Gastroesophageal sphincter (tissue), 4 donors: ENCODE data around the gene CACNA1C. TPM values are rescaled to one million over a fixed set of nuclear protein-coding genes. Genes with fewer than 3 reads are reported as not detected.
A peak's percentile ranks its signal among the peaks of the same experiment; 100 is the strongest.

Experiments used
- ATAC-seq: fragments of 150-250 bp; one replicate; pipeline ENCODE4 v1.9.1; 2016; ENCODE audit warnings: mild to moderate bottlenecking, moderate library complexity
- H3K27ac ChIP-seq, 4 donors: fragments of 200-600 bp; sonication (generic) in 3 of 4; 1 replicate in 3 of 4; 2 replicates in 1 of 4; pipeline ENCODE4 v1.5.1; 2016 to 2019
- H3K27me3 ChIP-seq: fragments of 200-600 bp; sonication (generic); one replicate; pipeline ENCODE4 v1.5.1; 2019
- H3K36me3 ChIP-seq, 2 donors: fragments of 200-600 bp; sonication (generic); one replicate each; pipeline ENCODE4 v1.5.1; 2019; ENCODE audit warnings: control low read depth in 1 of 2
- H3K4me1 ChIP-seq, 3 donors: fragments of 200-600 bp; sonication (generic); 1 replicate in 2 of 3; 2 replicates in 1 of 3; pipeline ENCODE4 v1.5.1; 2016 to 2019; ENCODE audit warnings: control low read depth in 2 of 3
- H3K4me3 ChIP-seq, 2 donors: fragments of 200-600 bp; sonication (generic); one replicate each; pipeline ENCODE4 v1.5.1; 2019; ENCODE audit warnings: mild to moderate bottlenecking in 1 of 2, moderate library complexity in 1 of 2
- H3K9me3 ChIP-seq, 3 donors: fragments of 200-600 bp; sonication (generic); one replicate each; pipeline ENCODE4 v1.5.1; 2017 to 2019; ENCODE audit warnings: control low read depth in 2 of 3
- CTCF ChIP-seq, 4 experiments: fragments of 200-600 bp in 2 of 4; fragments of 450-650 bp in 2 of 4; sonication (generic) in 1 of 4; IDR thresholded peaks; one replicate each; pipeline ENCODE4 v1.5.1; 2017 to 2019; ENCODE audit warnings: antibody characterized with exemption in 4 of 4, mild to moderate bottlenecking in 2 of 4, moderate library complexity in 2 of 4
- EP300 ChIP-seq: sonication (generic); formaldehyde crosslinking; IDR thresholded peaks from one replicate; pipeline ENCODE4 v1.6.1; 2017; ENCODE audit warnings: antibody characterized with exemption, mild to moderate bottlenecking
- POLR2A ChIP-seq, 2 donors: fragments of 450-650 bp; IDR thresholded peaks; one replicate each; pipeline ENCODE4 v1.6.1; 2017; ENCODE audit warnings: antibody characterized with exemption in 2 of 2, mild to moderate bottlenecking in 2 of 2, moderate library complexity in 1 of 2
- POLR2AphosphoS5 ChIP-seq: sonication (generic); formaldehyde crosslinking; IDR thresholded peaks from one replicate; pipeline ENCODE4 v1.6.1; 2017; ENCODE audit warnings: antibody characterized with exemption
- WGBS, 2 donors: methylation state at CpG; one replicate each; pipeline ENCODE4 v1.1.5; 2018; ENCODE audit warnings: low coverage in 1 of 2; 5-methylcytosine and 5-hydroxymethylcytosine counted together
- total RNA-seq, 4 donors: library from RNA; depleted of rRNA; stranded (reverse); fragments of >200 nt; gene quantifications; one replicate each; pipeline ENCODE4 v1.1.0, GENCODE V29; 2016

The CACNA1C gene
- total RNA-seq, 4 donors from 2014 or later: 22.9 to 96.2 (median 41.4) TPM

- no peaks in the 10 kb centered on the region for H3K27me3 ChIP-seq
- peak overlapping the region in 1 of 4 donors; percentile 85 for H3K27ac ChIP-seq
- TF ChIP-seq EP300: no peak
- TF ChIP-seq POLR2A (IDR thresholded peaks at IDR 0.05): no peak
- TF ChIP-seq POLR2AphosphoS5: no peak
- no peak for TF ChIP-seq CTCF (IDR thresholded peaks at IDR 0.05)
- ATAC-seq: no peak
- H3K4me3 ChIP-seq: no peak overlapping the region
- H3K36me3 ChIP-seq: no peaks in the 10 kb centered on the region
- 81 to 89% methylated on average over 3 to 5 of the region's 5 CpGs for WGBS, 2 donors
- H3K9me3 ChIP-seq: no peaks in the 10 kb centered on the region
- peaks cover 11 to 92% (median 16%) of the 10 kb centered on the region in 3 donors for H3K4me1 ChIP-seq
Observed at GRCh38 chr12:2242216-2242615, 189.4 kb downstream of the CACNA1C start.

- Histone ChIP-seq H3K36me3 (no peaks in the 10 kb centered on the region), H3K4me1 (peaks cover 7 to 92% (median 19%) of the 10 kb centered on the region in 3 donors), H3K4me3 (no peak overlapping the region), H3K27me3 (no peaks in the 10 kb centered on the region), H3K9me3 (no peaks in the 10 kb centered on the region), H3K27ac (peak overlapping the region in 3 of 4 donors; percentile 75 to 85 (median 84))
- no peak for TF ChIP-seq EP300
- no peak for ATAC-seq
- 89 to 91% methylated on average over 2 to 3 of the region's 3 CpGs for WGBS, 2 donors
Observed at GRCh38 chr12:2242816-2243215, 190.0 kb downstream of the CACNA1C start.

- Histone ChIP-seq H3K27me3 (no peaks in the 10 kb centered on the region), H3K27ac (peak overlapping the region; percentile 65 to 85 (median 80)), H3K9me3 (no peaks in the 10 kb centered on the region), H3K4me3 (no peak overlapping the region), H3K4me1 (peaks cover 6 to 92% (median 20%) of the 10 kb centered on the region in 3 donors), H3K36me3 (no peaks in the 10 kb centered on the region)
- 100% methylated on average over 2 of the region's 2 CpGs; no CpG with 5 or more reads in 1 of the 2 donors for whole genome bisulfite sequencing, 2 donors
- ATAC-seq: no peak
- no peak for TF ChIP-seq EP300
- TF ChIP-seq POLR2AphosphoS5: no peak
- no peak for TF ChIP-seq POLR2A (IDR thresholded peaks at IDR 0.05)
- TF ChIP-seq CTCF (IDR thresholded peaks at IDR 0.05): no peak
Observed at GRCh38 chr12:2243275-2243674, 190.5 kb downstream of the CACNA1C start.

GRCh38 chr12:2244013-2244861 is 191.4 kb downstream of the CACNA1C start:
- ATAC-seq: peak; percentile 78
- Histone ChIP-seq H3K9me3 (no peaks in the 10 kb centered on the region), H3K27me3 (no peaks in the 10 kb centered on the region), H3K4me3 (no peak overlapping the region), H3K27ac (peak overlapping the region; percentile 65 to 85 (median 80)), H3K36me3 (no peaks in the 10 kb centered on the region), H3K4me1 (peaks cover 7 to 92% (median 19%) of the 10 kb centered on the region in 3 donors)
- peak; percentile 75 for TF ChIP-seq POLR2AphosphoS5
- TF ChIP-seq POLR2A (IDR thresholded peaks at IDR 0.05): no peak
- TF ChIP-seq CTCF (IDR thresholded peaks at IDR 0.05): no peak
- no peak for TF ChIP-seq EP300
- 40% methylated on average over 1 to 5 of the region's 8 CpGs for WGBS, 2 donors

GRCh38 chr12:2246358-2246757 is 193.6 kb downstream of the CACNA1C start:
- WGBS, 2 donors: 64 to 85% methylated on average over 5 to 8 of the region's 10 CpGs
- Histone ChIP-seq H3K4me3 (no peak overlapping the region), H3K27me3 (no peaks in the 10 kb centered on the region), H3K27ac (peak overlapping the region in 3 of 4 donors; percentile 75 to 85 (median 84)), H3K9me3 (no peaks in the 10 kb centered on the region), H3K4me1 (peaks cover 7 to 92% (median 19%) of the 10 kb centered on the region in 3 donors), H3K36me3 (no peaks in the 10 kb centered on the region)
- ATAC-seq: no peak
- TF ChIP-seq CTCF (IDR thresholded peaks at IDR 0.05) (no peak), POLR2A (IDR thresholded peaks at IDR 0.05) (no peak)
